Astrocyte of the spinal cord (primary cell): ENCODE results near the gene TRIM24.

Source experiments
- DNase-seq: peaks from one replicate; pipeline ENCODE4 v3.0.0; 2011; ENCODE audit warnings: low read depth, low spot score
- H3K4me3 ChIP-seq: 2 replicates; pipeline ENCODE4 v1.5.1; 2011; ENCODE audit warnings: low read depth, mild to moderate bottlenecking, low read length, moderate library complexity
- CTCF ChIP-seq: IDR thresholded peaks from 2 replicates; pipeline ENCODE4 v1.5.1; 2012; ENCODE audit warnings: low read depth, mild to moderate bottlenecking, low read length, inconsistent platforms
- in situ Hi-C: cut with HindIII; loops from 2 replicates; pipeline ENCODE4 v1.10.0; 2017; ENCODE audit warnings: low sequenced_read_pairs

Gene TRIM24

GRCh38 chr7:138556771-138557484 lies 96.9 kb downstream of the TRIM24 start:
- in situ Hi-C loops, result no loop called here

DNA sequence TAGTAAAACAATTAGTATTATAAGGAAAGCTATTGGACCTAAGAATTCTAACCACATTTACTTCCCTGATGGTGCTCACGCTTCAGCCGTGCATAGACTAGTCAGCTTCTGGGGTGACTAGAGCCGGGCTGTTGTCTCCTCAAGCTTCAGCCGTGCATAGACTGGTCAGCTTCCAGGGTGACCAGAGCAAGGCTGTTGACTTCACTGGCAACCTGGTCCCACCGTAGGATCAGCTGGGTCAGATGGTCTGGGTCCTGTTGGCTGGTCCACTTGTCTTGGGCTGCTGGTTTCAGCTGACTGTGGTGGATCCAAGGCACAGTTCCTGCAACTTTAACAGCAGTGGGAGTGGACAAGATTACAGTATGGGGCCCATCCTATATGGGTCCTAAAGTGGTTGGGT lies 99.4 kb downstream of the TRIM24 start:
- no peak for DNase-seq
- in situ Hi-C loops, result no loop called here
- no peak for TF ChIP-seq CTCF
- no peak overlapping the region for H3K4me3 ChIP-seq

More at GRCh38 chr7:138556771-138557484, 96.9 kb downstream of the TRIM24 start:
- TF ChIP-seq CTCF, result no peak
- H3K4me3 ChIP-seq, result no peak overlapping the region
- DNase-seq, result no peak

GRCh38 chr7:138563808-138564207 lies 103.7 kb downstream of the TRIM24 start:
- no peak for DNase-seq
- no peak overlapping the region for H3K4me3 ChIP-seq
- TF ChIP-seq CTCF, result no peak
- in situ Hi-C loops, result no loop called here

DNA sequence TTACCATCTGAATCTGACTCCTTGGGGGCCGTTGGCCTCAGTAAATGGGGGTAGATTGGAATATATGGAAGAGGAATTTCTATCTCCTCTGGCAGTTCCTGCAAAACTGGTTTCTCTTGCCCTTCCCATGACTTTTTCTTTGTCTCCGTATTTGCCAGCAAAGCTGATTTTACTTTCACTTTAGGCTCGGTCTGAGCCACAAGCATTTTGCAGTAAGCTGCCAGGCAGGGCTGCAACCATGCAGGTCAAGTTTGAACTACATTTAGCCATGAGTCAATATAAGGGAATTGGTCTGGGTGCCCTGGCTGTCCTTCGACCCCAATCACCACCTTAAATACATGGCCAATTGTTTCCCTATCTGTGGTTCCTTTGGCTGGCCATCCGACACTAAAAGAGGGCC lies 104.3 kb downstream of the TRIM24 start:
- DNase-seq, result no peak
- TF ChIP-seq CTCF, result no peak
- in situ Hi-C loops, result no loop called here
- no peak overlapping the region for H3K4me3 ChIP-seq

- no peak overlapping the region for H3K4me3 ChIP-seq
- TF ChIP-seq CTCF, result no peak
- in situ Hi-C loops, result no loop called here
- no peak for DNase-seq
Measured at GRCh38 chr7:138565071-138565450, 105.0 kb downstream of the TRIM24 start.

GRCh38 chr7:138565451-138566114 lies 105.5 kb downstream of the TRIM24 start:
- in situ Hi-C loops, result no loop called here
- H3K4me3 ChIP-seq, result no peak overlapping the region
- DNase-seq, result peak; percentile 22
- no peak for TF ChIP-seq CTCF
